SH-SY5Y (cell line): ENCODE results near the gene NKX6-2.

Experiments used
- GATA2 ChIP-seq: IDR thresholded peaks from 2 replicates; pipeline ENCODE4 v1.6.1; 2011; ENCODE audit warnings: mild to moderate bottlenecking, low read depth, low read length
- GATA3 ChIP-seq: IDR thresholded peaks from 2 replicates; pipeline ENCODE4 v1.6.1; 2011; ENCODE audit warnings: low read depth, mild to moderate bottlenecking, low read length, moderate library complexity

NKX6-2 gene

DNA sequence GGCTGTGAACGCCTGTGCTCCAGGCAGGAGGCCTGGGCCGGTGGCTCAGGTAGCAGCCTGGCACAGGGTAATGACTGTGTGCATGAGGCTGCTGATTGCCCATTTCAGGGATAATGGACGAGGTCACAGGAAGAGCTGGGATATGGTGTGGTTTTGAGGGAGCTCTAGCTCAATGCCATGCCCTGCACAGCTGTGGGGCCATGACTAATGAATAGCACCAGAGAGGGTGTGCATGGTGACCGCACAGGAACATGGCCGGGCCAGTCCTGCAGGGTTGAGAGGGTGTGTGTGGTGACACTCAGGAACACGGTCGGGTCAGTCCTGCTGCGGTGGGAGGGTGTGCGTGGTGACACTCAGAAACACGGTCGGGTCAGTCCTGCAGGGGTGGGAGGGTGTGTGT, 21.8 kb downstream of the NKX6-2 start:
- TF ChIP-seq GATA2 (no peak), GATA3 (no peak)

DNA sequence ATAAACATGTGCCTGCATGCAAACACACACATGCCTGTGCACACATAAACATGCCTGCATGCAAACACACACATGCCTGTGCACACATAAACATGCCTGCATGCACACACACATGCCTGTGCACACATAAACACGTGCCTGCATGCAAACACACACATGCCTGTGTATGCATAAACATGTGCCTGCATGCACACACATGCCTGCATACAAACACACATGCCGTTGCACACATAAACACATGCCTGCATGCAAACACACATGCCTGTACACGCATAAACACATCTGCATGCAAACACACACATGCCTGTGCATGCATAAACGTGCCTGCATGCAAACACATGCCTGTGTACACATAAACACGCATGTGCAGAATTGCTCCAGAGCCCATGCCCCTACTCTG, 22.4 kb downstream of the NKX6-2 start:
- no peak for TF ChIP-seq GATA2
- no peak for TF ChIP-seq GATA3

DNA sequence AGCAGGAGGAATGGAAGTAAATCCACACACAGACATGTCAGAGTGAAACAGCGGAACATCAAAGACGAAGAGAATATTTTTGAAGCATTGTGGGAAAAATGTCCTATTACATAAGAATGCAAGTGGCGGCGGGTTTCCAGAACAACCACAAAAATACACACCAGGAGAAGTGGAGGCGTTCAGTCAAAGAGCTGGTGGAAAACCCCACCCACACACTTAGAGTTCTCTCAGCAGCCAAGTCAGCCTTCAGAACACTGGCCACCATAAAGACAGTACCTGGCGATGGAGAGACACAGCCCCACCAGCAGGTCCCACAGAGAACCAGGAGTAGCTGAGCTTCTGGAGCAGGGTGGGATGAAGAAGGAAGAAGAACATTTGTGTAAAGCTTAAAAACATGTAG, 23.7 kb downstream of the NKX6-2 start:
- TF ChIP-seq GATA2 (no peak), GATA3 (no peak)

DNA sequence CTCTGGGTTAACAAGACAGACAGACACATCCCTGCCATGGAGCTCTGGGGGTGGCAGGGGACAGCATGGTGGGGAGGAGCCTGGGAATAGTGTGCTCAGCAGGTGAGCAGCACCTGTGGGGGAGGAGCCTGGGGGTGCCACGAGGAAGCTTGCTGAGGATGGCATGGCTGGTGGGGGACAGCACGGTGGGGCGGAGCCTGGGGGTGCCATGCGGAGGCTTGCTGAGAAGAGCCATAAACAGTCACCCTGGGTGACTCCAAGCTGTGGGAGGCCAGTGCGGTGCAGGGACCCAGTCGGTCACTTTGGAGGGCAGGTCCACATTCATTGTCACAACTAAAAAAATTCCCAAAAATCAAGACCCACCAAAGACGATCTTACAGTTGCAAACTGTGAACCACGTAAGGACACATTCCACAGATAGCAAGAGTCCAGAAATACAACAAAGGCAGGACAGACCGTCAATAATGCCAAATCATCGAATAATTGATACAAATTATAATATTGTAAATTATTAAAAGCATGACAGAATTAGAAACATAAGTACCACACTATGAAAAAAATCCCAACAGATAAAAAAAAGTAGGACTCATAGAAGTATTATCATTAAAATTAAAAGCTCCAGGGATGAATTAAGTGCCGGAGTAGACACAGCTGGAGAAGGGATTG, 24.4 kb downstream of the NKX6-2 start:
- no peak for TF ChIP-seq GATA2
- no peak for TF ChIP-seq GATA3

DNA sequence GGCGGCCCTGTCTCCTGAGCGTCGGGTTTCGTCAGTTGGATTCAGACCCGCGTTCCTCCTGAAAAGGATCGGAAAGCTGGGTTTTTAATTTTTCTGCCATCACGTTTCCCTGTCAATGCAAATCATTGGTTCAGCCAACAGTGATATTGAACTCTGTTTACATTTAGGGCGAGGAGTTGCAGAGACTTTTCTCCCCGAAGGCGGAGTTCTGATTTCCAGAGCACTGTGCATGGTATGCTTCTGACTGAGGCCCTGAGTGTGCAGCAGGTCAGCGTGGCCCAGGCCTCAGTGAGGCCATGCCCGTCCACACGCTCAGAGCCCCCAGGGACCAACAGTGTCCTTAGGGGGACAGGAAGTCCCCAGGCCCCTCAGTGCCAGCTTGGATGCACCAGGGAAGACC, 27.1 kb downstream of the NKX6-2 start:
- TF ChIP-seq GATA2 (no peak), GATA3 (no peak)

DNA sequence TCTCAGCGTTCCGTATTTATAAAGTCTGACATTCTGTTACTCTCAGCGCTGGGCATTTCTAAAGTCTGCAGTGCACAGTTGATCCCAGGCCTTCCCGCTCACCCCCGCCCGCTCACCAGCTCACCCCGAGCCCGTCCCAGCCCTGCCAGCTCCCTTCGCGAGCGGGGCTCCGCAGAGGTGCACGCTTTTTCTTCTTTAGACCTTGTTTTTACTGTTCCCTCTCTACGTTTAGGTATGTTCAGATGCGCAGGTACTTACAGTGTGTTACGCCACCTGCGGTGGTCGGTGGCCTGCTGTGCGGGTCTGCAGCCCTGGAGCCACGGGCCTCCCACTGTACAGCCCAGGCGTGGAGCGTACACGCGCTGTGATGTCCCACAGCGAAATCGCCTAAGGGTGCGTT, 28.8 kb downstream of the NKX6-2 start:
- TF ChIP-seq GATA3, result no peak
- TF ChIP-seq GATA2, result no peak

DNA sequence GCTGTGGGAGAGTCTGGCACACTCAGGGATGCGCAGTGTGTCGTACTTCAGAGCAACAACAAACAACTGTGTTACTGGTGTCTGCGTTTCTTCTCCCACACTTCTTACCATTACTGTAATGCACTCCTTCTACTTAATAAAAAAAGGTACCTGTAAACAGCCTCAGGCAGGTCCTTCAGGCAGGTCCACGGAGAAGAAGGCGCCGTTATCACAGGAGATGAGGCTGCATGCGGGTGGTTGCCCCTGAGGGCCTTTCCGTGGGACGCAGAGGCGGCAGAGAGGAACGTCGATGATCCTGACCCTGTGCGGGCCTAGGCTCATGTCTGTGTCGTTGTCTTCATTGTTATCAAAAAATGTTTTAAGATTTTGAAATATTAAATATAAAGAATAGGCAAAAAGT, 29.4 kb downstream of the NKX6-2 start:
- TF ChIP-seq GATA3, result no peak
- no peak for TF ChIP-seq GATA2

DNA sequence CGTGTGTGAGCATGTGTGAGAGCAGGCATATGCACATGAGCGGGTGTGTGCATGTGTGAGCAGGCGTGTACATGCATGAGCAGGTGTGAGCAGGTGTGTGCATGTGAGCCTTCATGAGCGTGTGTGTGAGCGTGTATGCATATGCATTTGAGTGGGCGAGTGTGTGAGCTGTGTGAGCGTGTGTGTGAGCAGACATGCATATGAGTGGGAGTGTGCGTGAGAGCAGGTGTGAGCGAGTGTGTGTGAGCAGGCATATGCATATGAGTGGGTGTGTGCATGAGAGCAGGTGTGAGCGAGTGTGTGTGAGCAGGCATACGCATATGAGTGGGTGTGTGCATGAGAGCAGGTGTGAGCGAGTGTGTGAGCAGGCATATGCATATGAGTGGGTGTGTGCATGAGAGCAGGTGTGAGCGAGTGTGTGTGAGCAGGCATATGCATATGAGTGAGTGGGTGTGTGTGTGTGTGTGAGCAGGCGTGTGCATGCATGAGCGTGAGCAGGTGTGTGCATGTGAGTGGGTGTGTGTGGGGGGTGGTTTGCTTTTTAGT, 30.7 kb downstream of the NKX6-2 start:
- no peak for TF ChIP-seq GATA2
- no peak for TF ChIP-seq GATA3

DNA sequence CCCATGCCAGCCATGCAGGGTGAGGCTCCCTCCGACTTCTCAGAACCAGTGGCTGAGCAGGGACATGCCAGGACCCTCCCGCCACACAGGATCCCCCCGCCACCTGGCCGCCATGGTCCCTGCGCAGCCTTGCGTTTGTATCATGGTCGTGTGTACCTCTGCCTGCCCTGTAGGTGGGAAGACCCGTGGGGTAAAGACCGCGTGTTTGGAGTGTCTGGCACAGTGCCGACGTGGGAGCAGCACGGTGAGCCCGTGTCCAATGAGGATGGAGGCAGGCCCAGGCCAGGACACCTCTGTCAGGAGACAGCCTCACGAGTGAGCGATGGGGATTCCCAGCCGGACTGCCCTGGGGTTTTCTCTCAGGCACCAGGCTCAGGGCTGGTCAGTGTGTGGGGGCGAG, 31.9 kb downstream of the NKX6-2 start:
- TF ChIP-seq GATA3 (no peak), GATA2 (no peak)

DNA sequence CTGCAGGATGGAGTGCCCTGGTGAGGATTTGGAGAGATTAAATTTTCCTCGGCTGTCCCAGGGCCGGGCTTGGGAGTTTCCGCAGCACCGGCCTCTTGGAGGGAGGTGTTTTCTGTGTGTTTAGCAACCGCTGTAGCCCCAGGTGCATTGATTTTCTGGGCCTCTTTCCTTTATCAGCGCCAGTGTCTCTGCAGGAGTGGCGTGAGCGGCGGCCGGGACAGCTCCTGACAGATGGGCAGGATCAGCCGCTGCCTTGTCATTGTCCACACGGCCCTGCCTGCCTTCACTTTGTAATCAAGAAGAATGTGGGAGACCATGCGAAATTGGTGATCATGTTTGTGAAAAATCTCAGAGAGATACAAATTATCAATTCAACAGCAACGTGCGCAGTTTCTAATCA, 32.4 kb downstream of the NKX6-2 start:
- TF ChIP-seq GATA3 (no peak), GATA2 (no peak)

DNA sequence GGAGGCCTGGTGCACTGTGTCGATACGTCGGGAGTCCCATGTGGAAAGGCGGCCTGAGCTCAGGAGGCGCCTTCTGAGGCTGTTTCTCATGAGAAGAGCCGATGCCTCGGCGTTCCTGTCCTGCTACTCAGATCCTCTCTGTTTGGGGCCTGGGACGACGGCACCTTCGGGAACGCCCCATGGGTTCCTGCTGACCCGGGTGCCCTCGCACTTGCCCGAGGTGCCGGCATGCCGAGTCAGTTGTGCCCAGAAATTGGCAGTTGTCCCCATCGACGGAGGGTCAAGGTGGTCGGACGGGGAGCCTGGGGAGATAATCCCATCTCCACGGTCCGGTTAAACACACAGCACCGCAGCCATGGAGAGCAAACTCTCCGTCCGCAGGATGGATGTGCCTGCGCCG, 33.0 kb downstream of the NKX6-2 start:
- TF ChIP-seq GATA3 (no peak), GATA2 (no peak)

DNA sequence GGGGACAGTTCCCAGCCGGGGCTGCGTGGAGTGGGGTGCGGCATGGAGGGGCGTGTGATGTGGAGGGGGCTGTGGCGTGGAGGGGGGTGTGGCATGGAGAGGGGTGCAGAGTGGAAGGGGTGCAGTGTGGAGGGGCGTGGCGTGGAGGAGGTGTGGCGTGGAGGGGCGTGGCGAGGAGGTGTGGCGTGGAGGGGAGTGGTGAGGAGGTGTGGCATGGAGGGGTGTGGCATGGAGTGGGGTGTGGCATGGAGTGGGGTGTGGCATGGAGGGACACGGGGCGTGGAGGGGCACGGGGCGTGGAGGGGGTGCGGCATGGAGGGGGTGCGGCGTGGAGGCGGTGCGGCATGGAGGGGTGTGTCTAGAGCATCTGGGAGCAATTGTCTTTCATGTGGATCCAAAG, 33.6 kb downstream of the NKX6-2 start:
- TF ChIP-seq GATA3, result no peak
- no peak for TF ChIP-seq GATA2

DNA sequence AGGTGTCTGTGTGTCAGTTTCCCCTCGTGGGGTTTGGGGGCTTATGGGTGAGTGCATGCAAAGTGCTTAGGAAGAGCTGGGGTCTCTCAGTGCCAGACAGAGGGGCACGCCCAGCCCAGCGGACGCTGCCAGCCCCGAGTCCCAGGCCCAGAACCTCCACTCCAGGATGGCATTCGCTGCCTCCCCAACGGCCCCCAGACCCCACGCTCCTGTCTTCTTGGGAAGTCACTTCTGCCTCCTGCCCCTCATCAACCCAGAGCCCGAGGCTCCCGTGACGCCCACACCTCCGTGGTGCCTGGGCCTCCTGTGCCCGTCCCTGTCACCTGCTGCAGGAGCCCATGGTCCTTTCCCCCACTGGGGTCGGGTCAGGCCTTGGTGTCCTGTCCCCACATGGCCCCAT, 35.0 kb downstream of the NKX6-2 start:
- TF ChIP-seq GATA3 (no peak), GATA2 (no peak)

DNA sequence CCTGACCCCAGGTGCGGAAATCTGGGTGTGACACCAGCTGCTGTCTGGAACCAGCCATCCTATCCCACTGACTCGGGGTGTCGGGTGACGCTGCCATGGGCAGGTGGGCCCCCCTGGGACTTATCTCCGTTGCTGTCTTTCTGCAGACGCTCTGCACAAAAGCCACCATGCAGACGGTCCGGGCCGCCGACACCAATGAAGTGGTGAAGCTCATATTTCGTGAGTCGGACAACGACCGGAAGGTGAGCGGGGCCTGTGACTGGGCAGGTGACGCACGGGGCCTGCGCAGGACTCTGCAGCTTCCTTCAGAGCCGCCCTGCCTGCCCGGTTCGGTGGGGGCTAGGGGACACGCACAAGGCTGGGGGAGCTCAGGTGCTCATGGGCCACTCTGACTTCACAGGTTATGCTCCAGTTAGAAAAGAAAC, 36.6 kb downstream of the NKX6-2 start:
- no peak for TF ChIP-seq GATA3
- no peak for TF ChIP-seq GATA2

DNA sequence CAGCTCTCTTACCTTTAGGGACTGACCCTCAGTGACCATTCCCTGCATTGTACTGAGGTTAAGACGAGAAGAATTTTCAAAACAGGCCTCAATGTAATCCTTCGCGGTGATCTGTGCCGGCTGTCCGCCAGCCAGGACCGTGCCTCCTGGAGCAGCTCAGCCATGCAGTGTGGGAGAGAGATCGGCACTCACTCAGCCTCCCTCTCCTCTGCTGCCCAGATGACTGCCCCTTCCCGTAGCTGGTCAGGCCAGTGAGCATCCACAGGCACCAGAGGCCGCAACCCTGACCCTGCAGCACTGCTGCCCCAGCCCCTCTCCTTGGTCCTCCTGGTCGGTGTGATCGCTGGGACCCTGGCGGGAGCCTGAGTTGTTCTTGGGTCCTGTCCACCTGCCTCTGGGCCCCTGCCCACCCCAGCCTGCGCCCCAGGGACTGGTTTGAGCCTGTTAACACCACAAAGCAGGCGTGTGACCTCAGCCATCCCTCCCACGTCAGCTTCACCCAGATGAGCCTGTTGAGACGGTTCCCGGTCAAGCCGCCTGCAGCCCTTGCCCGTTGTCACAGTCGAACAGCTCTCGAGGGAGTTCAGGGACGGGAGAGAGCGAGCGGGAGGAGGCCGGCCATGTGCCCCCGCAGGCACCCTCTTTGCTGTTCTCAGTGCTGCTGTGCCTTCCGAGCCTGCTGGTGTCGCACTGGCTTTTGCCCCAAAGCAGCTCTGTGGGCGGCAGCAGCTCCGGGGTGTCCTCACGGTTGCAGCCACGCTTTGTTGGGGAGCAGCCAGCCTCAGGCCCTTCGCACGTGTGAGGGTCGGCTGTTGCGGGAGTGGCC, 37.2 kb downstream of the NKX6-2 start:
- TF ChIP-seq GATA3, result no peak
- no peak for TF ChIP-seq GATA2

DNA sequence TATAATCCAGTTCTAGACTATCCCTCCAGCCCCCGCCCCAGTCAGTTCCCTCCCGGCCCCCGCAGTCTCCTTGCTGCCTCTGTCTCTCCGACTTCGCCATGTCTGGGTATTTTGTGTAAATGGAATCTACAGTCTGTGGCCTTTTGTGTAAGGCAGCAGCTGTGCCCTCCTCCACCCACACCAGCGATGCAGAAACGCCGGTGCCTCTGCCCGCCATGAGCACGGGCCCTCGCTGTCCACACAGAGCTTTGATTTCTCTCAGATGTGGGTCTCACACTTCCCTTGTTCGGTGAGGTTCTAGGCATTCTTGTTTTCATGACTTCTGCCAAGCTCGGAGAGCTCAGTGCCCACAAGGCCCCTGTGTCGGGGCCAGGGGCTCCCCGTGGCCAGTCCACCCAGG, 37.8 kb downstream of the NKX6-2 start:
- TF ChIP-seq GATA2 (no peak), GATA3 (no peak)
